Activated T-helper 1 cell treated with anti-CD3 and anti-CD28 coated beads, Interleukin-12 subunit alpha, Interleukin-12 subunit beta, Interleukin-2, Interleukin-4 antibody, amounts not matched to agents 30 ng/mL and 10 ng/mL and 1 ng/mL, durations not matched to agents 14 hours and 24 hours and 36 hours (primary cell): ENCODE data around the gene ZMYND10. TPM values are rescaled to one million over a fixed set of nuclear protein-coding genes. Genes with fewer than 3 reads are reported as not detected.

Experiments
- DNase-seq: peaks from one replicate; pipeline ENCODE4 v3.0.0; 2021; ENCODE audit warnings: low spot score
- H3K27ac Mint-ChIP-seq: one replicate; pipeline ENCODE4 v1.8.0; 2021; ENCODE audit warnings: mild to moderate bottlenecking, mixed read lengths
- H3K27me3 Mint-ChIP-seq: one replicate; pipeline ENCODE4 v1.8.0; 2022; ENCODE audit warnings: mild to moderate bottlenecking, moderate library complexity, mixed read lengths; ENCODE audit not compliant: insufficient read depth
- H3K36me3 Mint-ChIP-seq: one replicate; pipeline ENCODE4 v1.8.0; 2021; ENCODE audit warnings: low read depth, mixed read lengths
- H3K4me1 Mint-ChIP-seq: one replicate; pipeline ENCODE4 v1.8.0; 2021; ENCODE audit warnings: low read depth, mixed read lengths
- H3K4me3 Mint-ChIP-seq: one replicate; pipeline ENCODE4 v1.8.0; 2021; ENCODE audit warnings: mild to moderate bottlenecking, moderate library complexity, mixed read lengths
- H3K9me3 Mint-ChIP-seq: one replicate; pipeline ENCODE4 v1.8.0; 2021; ENCODE audit warnings: mixed read lengths
- intact Hi-C: fragments of 100-400 bp; cut with micrococcal nuclease; formaldehyde crosslinking; loops from one replicate; pipeline ENCODE4 v1.15.1; 2024
- total RNA-seq: library from RNA; stranded (reverse); gene quantifications from 2 replicates; pipeline ENCODE4 v1.2.3, GENCODE V29; 2022

The ZMYND10 gene
- total RNA-seq, 1 donor from 2014 or later, result 1.5 TPM

DNA sequence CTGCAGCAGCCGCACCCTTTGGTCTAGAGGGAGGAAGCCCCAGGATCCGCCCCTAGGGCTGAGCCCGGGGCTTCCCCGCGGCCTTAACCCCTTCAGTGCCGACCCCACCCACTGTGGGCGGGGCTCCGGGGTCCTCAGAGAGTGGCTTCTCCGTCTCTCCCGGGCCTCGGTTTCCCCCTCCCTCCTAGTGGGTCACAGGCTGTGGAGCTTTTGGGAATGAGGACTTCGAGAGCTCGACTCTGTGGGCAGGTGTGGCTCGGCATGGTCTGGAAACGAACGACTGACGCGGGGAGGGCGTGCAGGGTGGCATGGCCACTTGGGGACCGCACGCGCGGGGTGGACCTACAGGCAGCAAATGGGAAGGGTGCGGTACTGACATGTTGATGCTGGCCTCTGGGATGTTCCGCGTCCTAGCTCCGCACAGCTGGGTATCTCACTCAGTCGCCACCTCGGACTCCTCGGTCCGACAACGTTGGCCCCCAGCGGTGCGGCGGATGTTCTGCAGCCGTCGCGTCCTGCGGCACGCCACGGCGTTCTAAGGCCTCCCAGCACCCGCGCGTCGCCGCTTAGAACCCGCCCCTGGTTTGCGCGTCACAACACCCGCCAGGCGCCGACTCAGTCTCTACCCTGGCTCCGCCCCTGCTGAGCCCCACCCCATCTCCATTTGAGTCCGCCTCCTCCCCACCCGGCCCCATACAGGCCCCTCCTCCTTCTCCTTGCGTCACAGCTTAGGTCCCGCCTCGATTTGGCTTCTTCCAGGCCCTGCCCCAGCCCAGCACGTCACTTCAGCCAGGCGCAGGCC lies 46.5 kb downstream of the ZMYND10 start, which contains the start of the genes HYAL3 and NAA80:
TSS of gene HYAL3 (minus strand) at position 570 of the 802 bp plus-strand sequence. CDS start 3,803 bp downstream, outside the sequence.
TSS of gene NAA80 (minus strand) at position 570 of the 802 bp plus-strand sequence. CDS start 1,942 bp downstream, outside the sequence.
- peak; percentile 99 for DNase-seq
- Mint-ChIP-seq H3K36me3 (no peaks in the 10 kb centered on the region), H3K4me1 (peaks cover 15% of the 10 kb centered on the region), H3K9me3 (no peaks in the 10 kb centered on the region), H3K27me3 (no peaks in the 10 kb centered on the region), H3K4me3 (peak within 1 kb of the TSS; percentile 94), H3K27ac (peak within 1 kb of the TSS; percentile 95)
- intact Hi-C loops, result loop anchor here (1.0 to 5.0 kb wide), 16 partner anchors 22 to 1900 kb away; partner anchors contain the start of genes ALAS1, APEH, C3orf18 and CYB561D2

DNA sequence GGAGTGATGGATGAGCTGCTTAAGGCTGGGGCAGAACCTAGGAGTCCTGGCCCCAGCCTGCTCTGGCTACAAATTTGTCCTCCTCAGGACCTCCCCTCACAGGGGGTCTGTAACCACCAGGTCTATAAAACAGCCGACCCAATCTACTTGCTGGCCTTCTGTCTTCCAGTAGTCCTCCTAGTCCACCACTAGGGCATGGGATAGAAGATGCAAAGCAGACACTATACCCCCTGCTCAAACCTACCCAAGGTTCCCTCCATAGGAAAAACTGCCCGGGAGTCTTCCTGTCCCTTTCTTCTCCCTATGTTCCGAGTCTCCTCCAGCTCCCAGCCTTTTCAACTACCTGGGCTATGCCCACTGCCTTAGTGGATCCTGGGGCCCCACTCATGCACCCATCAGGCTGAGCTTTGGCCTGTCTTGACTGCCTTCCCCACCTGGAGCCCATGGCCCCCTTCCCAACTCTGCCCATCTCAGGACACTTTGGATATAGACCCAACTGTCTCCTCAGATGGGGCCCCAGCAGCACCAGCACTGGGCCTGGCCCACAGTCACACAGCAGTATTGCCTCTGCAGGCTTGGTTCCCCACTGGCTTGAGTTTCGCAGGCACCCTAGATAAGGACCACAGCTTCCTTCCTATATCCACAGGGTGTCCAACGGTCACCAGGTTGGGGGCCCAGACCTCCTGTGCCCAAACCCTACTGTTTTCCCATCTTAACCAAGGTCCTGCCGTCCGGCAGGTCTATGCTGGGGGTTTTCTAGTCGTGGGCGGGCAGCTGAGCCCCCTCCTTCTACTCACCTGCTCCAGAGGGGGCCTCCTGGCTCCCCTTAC lies 47.4 kb downstream of the ZMYND10 start:
- Mint-ChIP-seq H3K4me1 (peaks cover 15% of the 10 kb centered on the region), H3K36me3 (no peaks in the 10 kb centered on the region), H3K9me3 (no peaks in the 10 kb centered on the region), H3K27me3 (no peaks in the 10 kb centered on the region), H3K27ac (peak overlapping the region; percentile 95), H3K4me3 (peak overlapping the region; percentile 94)
- intact Hi-C loops, result loop anchor here (2.0 to 5.0 kb wide), 4 partner anchors 357 to 1901 kb away; partner anchors contain the start of genes ALAS1, APEH, RBM6 and TRAIP
- DNase-seq, result no peak

DNA sequence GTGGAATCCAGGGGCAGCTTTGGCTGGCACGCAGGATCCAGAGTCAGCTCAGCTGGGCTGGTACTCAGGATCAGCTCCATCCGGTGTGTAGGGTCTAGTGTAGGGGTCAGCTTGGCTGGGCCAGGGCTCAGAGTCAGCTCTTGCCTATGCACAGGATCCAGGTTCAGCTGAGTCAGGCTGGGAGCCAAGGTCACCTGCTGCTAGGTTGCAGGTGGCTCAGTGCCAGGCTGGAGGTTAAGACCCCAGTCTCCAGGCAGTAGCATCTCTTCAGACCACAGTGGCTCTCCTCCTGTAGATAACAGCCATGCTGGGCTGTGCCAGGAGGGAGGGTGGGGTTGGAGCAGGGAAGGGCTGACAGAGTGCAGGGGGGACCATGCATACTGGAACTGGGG lies 48.2 kb downstream of the ZMYND10 start:
- Mint-ChIP-seq H3K27ac (no peak overlapping the region), H3K4me1 (peaks cover 22% of the 10 kb centered on the region), H3K36me3 (no peaks in the 10 kb centered on the region), H3K4me3 (peak overlapping the region; percentile 94), H3K9me3 (no peaks in the 10 kb centered on the region), H3K27me3 (no peaks in the 10 kb centered on the region)
- intact Hi-C loops, result loop anchor here (5.0 kb wide), 1 partner anchor 625 kb away; the partner anchor contains the start of gene APEH
- no peak for DNase-seq

DNA sequence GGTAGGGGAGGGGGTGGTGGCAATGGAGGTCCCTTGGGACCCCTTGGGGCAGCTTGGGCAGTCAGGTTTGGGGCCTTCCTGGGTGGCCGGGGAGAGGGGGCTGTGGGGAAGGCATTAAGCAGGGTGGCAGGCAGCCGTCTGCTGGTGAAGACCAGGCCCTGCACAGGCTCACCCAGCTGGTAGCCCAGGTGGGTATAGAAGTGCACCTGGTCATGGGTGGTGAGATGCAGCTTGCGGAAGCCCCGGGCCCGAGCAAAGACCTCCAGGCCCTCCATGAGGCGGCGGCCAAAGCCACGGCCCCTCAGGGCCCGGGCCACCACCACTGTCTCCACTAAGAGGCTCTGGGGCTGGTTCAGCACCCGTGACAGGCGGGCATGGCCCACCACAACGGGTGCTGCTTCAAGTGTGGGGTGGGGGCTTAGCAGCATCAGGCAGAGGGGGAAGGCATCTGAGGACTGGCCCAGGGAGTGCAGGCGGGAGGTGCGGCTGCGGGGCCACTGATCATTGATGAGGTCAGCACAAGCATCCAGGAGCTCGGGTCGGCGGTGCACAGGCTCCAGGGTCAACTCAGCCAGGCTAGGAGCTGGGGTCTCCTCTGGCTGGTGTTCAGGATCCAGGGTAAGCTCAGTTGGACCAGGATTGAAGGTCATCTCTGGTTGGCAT lies 48.7 kb downstream of the ZMYND10 start:
- Mint-ChIP-seq H3K27ac (no peak overlapping the region), H3K9me3 (no peaks in the 10 kb centered on the region), H3K36me3 (no peaks in the 10 kb centered on the region), H3K27me3 (no peaks in the 10 kb centered on the region), H3K4me3 (peak overlapping the region; percentile 53), H3K4me1 (peaks cover 23% of the 10 kb centered on the region)
- intact Hi-C loops, result loop anchor here (5.0 kb wide), 1 partner anchor 625 kb away; the partner anchor contains the start of gene APEH
- no peak for DNase-seq

DNA sequence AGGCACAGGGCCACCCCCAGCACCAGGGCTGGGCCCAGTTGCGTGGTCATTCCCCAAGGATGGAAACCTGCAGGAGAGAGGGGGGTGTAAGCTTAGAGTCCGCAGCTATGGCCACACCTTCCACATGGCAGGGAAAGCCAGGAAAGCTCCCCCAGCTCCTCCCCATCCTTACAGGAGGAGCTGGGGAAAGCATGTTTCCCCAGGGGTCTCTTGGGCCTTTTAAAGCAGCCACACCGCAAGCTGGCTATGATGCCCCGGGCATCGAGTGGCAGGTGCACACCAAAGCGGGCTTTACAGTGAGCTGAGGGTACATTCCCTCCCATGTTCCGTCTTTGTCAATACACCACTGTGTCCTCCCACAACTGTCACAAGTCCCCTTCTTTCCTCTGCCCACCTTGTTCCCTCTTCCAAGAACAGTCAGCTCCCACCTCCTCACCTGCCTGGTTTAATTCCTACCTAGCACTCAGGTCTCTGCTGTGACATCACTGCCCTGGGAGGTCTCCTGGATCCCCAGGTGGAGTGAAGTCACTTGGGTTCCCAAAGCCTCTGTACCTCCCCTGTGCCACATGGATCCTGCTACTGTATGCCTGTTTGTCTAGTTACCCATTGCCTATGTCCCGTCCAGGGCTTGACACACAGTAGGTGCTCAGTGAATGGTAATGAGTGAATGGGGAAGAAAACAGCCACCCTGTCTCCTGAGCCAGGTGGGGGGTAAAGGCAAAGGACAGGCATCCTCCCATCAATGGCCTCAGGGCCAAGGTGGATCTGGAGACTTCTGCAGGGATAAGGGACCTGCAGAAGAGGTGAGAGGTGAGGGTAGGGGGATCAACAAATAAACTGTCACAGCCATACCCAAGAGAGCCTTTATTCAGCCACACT lies 49.7 kb downstream of the ZMYND10 start:
- Mint-ChIP-seq H3K4me3 (no peak overlapping the region), H3K36me3 (peaks cover 4% of the 10 kb centered on the region), H3K9me3 (no peaks in the 10 kb centered on the region), H3K27ac (peak overlapping the region; percentile 5), H3K27me3 (no peaks in the 10 kb centered on the region), H3K4me1 (peaks cover 29% of the 10 kb centered on the region)
- no peak for DNase-seq
- intact Hi-C loops, result loop anchor here (5.0 kb wide), 1 partner anchor 623 kb away; the partner anchor contains the start of gene APEH

DNA sequence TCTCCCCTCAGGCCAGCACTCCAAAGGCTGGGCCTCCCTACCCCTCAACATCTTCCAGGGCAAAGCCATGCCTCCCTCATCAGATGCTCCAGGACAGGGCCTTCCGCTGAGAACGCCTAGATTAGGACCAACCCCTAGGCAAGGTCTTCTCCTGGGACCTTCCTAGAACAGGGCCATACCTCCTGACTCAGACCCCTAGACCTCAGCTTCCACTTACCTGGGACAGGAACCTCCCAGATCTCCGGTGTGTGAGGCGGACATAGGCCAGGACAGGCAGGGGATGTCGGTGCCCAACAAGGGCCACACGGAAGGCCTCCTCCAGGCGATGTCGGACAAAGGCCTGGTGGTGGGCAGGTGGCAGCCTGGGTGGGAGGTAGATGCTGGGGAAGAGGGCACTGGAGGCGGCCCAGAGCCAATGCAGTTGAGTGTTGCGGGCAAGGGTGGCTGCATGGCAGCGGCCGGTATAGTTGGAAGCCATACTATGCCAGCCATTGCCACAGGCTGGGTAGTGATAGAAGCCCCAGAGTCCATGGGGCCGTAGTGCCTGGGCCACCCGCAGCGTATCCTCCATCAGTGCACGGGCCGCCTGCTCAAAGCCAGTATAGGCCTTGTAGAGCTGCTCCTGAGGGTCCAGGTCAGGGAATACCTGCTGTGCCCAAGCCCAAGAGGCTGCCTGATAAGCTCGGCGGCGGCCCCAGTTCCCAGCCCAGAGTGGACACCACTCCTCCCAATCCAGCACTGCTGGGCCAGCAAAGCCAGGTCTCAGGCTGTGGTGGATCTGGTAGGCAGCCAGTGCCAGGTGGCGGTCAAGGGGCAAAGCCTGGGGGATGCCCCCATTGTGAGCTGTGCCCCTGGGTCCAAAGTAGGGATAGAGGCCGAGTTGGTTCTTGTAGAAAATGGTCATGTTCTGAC lies 50.8 kb downstream of the ZMYND10 start:
- intact Hi-C loops, result loop anchor here (5.0 kb wide), 1 partner anchor 622 kb away; the partner anchor contains the start of gene APEH
- Mint-ChIP-seq H3K4me1 (peaks cover 20% of the 10 kb centered on the region), H3K9me3 (no peaks in the 10 kb centered on the region), H3K36me3 (peaks cover 8% of the 10 kb centered on the region), H3K27ac (no peak overlapping the region), H3K4me3 (no peak overlapping the region), H3K27me3 (no peaks in the 10 kb centered on the region)
- DNase-seq, result no peak

DNA sequence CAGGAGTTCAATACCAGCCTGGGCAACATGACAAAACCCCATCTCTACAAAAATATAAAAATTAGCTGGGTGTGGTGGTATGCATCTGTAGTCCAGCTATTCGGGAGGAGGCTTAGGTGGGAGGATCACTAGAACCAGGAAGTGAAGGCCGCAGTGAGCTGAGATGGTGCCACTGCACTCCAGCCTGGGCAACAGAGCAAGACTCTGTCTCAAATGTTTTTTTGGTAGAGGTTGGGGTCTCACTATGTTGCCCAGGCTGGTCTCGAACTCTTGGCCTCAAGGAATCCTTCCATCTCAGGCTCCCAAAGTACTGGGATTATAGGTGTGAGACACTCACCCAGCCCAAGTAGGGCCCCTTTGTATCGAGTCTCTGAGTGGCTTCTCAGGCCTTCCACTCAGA lies 51.4 kb downstream of the ZMYND10 start:
- H3K4me1 Mint-ChIP-seq, result peaks cover 19% of the 10 kb centered on the region
- no peaks in the 10 kb centered on the region for H3K27me3 Mint-ChIP-seq
- no peak for DNase-seq
- no peak overlapping the region for H3K27ac Mint-ChIP-seq
- H3K36me3 Mint-ChIP-seq, result peaks cover 8% of the 10 kb centered on the region
- no peaks in the 10 kb centered on the region for H3K9me3 Mint-ChIP-seq
- intact Hi-C loops, result no loop called here
- no peak overlapping the region for H3K4me3 Mint-ChIP-seq

DNA sequence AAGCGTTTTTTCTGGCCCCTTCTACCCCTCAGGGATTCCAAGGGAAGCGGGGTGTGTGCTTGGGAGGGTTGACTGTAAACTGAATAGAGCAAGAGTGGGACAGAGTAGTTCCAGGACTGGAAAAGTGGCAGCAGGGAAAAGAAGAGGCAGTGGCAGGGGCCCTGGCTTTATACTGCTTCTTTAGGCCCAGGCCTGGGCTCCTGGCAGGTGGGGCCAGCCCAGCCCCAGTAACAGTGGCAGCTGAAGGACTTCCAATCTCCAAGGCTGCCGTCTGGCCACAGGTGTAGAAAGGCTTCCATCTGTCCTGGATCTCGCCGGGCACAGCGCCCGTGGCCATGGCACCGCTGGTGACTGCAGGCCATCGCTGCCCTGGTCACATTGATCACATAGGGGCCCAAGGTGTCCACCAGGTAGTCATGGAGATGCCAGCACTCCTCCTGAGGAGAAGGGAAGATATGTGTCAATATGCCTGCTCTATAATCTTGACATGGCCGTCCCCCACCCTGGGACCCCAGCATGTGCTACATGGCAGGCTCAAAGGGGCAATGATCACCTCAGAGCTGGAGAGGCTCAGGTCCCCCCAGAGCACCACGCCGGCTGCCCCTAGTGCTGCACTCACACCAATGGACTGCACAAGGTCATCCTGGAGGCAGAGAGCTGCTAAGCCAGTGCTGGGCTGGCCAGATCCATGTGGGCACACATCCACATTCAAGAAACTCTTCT lies 52.3 kb downstream of the ZMYND10 start:
- no peaks in the 10 kb centered on the region for H3K9me3 Mint-ChIP-seq
- H3K27me3 Mint-ChIP-seq, result no peaks in the 10 kb centered on the region
- DNase-seq, result no peak
- intact Hi-C loops, result loop anchor here (2.0 kb wide), 2 partner anchors 32 to 822 kb away; partner anchors contain the start of gene DAG1
- H3K4me3 Mint-ChIP-seq, result peak overlapping the region; percentile 96
- peaks cover 13% of the 10 kb centered on the region for H3K36me3 Mint-ChIP-seq
- peaks cover 18% of the 10 kb centered on the region for H3K4me1 Mint-ChIP-seq
- peak overlapping the region; percentile 83 for H3K27ac Mint-ChIP-seq

DNA sequence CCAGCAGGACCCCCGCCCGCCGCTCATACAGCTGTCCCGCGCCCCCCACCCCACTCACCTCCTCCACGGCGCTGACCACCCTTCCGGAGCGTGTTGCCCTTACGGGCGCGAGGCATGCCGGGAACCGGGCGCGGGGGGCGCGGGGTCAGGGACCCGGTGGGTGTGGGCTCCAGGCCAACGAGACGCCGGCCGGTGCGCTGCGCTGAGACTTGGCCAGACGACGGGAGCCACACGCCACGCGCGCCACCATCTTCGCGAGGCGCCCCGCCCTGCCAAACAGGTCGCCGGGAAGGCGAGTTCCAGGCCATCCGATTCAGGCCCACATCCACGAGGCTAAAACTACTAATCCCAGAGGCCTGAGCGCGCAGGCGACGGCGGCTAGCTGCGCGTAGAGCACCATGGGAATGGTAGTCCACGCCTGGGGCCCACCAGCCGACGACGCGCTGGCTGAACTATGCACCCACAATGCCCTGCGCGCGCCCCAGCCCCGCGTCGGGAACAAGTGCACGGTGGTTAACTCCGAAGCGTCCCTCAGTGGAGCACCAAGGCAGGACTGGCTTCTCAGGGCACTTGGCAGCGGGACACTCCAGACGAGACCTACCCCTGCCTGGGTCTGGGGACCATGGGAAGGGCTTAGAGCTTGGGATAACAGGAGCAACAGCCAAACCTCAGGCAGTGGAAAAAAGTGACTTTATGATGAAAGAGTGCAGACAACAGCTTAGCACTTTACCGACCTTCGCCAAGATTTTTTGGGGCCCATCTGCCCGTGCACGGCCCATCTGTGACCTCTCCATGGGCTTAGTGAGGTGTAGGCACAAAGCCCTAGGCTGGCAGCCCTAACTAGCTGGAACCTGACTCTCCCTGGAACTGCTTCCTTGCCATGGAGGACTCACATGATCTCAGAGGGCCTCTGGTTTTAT lies 53.1 kb downstream of the ZMYND10 start, which contains the start of gene IFRD2:
TSS of gene IFRD2 (minus strand) at position 271 of the 920 bp plus-strand sequence. CDS start at position 116, 155 bp downstream.
- peak; percentile 95 for DNase-seq
- Mint-ChIP-seq H3K27ac (peak within 1 kb of the TSS; percentile 83), H3K4me3 (peak within 1 kb of the TSS; percentile 96), H3K27me3 (no peaks in the 10 kb centered on the region), H3K9me3 (no peaks in the 10 kb centered on the region), H3K36me3 (peaks cover 14% of the 10 kb centered on the region), H3K4me1 (peaks cover 14% of the 10 kb centered on the region)
- intact Hi-C loops, result loop anchor here (1.0 to 2.0 kb wide), 11 partner anchors 29 to 822 kb away; partner anchors contain the start of genes DAG1, HEMK1, MON1A and TMEM115
